T1000 (cell line): ENCODE data around the gene ZNF575.
A peak's percentile ranks its signal among the peaks of the same experiment; 100 is the strongest.

Experiments
- DNase-seq: peaks from one replicate; lab custom pipeline; 2025; ENCODE audit warnings: mixed read lengths; lab: John Stamatoyannopoulos, UW

Gene ZNF575

DNA sequence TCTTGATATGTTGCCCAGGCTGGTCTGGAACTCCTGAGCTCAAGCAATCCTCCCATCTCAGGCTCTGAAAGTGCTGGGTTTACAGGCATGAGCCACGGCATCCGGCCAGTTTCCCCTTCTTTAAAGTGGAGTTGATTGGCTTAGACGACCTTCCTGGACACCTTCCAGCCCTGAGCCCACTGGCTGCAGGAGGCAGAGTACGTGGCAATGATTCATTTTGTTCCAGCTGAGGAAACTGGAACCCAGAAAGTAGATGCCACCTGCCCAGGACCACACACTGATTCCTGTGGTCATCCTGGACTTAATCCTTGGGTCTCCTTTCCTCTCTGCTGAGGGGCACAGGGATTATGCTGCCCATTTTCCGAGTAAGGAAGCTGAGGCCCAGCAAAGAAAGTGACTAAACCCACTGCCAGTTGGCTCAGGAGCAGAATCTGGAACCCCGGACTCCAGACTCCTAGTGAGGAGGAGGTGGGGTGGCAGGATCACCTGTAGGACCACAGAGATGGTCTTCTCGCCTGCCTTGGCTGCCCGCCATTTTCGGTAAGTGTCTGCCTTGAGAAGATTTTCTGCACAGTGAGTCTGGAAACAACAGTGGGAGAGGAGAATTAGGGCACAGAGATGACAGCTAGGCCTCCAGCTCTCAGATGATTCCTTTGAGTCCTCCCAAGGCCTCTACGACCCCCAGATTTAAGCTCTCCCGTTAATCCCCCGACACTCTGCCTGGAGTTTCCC lies 41.6 kb downstream of the ZNF575 start:
- DNase-seq = peak; percentile 14

DNA sequence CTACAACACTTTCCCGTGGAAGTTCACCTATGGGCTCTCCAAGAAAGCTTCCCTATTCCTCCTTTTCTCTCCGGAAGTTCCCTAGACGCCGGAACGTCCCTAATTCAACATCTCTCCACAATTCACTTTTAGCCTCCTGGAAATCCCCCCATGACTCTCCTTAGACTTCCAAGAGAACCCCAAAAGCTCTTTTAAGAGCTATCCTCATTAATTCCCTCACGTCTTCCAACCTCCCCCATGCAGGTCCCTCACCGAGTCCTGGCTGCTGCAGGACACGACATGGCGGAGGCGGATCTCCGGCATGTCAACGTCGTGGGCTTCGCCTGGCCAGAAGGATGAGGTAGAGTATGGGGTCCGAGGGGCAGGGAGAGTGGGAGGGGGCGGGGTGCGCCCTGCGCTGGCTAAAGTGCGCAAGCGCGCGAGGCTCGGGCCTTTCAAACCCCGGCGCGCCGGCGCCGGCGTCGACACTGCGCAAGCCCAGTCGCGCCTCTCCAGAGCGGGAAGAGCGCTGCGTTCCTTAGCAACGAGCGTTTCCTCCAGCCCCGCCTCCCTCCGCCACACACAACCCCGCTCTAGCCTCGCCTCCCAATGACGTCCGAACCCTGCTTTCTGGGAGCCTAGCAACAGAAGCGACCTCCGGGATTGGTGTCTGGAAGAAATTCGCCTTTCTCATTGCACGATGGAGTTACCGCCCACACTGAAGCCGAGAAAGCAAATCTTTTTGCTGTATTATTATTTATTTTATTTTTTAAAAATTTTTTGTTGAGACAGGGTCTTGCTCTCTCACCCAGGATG lies 42.4 kb downstream of the ZNF575 start, which contains the start of the genes PINLYP and XRCC1:
Gene PINLYP, plus strand, starts transcription at position 646 of the 795 bp plus-strand sequence. CDS start 1,391 bp downstream, outside the sequence.
Gene XRCC1, minus strand, starts transcription at position 372 of the 795 bp plus-strand sequence. Its CDS starts 69 bp downstream, at position 303.
- DNase-seq = peak; percentile 90

DNA sequence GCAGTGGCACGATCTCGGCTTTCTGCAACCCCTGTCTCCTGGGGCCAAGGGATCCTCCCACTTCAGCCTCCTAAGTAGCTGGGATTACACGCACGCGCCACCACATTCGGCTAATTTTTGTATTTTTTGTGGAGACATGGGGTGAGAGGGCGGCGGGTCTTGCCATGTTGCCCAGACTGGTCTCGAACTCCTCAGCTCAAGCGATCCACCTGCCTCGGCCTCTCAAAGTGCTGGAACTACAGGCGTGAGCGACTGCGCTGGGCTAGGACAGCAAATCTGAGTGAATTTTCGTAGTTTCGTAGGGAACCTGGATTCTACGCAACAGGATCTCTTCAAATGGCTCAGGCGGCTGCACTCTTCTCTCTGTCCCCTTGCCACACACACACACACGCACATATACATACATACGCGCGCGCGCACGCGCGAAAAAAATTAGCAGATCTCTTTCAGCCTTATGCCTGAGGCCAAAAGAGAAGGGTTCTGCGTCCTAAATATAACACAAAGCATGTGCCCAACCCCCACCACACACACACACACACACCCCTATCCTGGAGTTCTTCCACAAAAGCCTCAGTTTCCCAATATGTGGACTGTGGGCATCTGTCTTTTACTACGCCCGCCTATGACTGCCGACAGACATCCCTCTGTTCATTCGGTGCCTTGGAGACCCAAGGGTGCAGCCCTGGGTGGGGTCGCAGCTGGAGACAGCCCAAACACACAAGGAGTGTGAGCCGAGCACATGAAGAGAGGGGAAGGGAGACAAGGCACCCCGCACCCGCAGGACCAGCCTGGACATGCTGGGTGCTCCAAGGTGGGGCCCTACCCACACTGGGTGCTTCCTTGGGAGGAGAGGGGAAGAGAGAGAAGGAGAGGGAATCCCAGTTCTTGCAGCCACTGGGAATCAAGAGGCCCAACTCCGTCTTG lies 43.2 kb downstream of the ZNF575 start:
- no peak for DNase-seq

DNA sequence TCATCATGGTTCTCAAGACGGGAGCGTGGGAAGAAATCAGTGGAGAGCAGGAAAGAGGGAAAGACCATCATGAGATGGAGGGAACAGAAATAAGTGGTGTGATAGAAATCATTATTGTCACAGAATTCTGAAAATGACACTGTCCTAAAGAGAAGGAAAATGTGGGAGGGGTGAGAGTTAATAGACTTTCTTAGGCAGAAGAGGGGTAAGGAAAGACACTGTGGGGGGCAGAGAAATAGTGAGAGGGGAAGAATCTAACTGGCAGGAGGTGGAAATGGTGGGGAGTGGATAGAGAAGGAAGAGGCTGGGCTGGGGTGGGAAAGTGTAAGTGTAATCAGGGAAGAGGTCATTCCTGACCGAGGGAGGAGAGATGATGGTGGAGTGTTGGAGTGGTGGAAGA lies 45.8 kb downstream of the ZNF575 start:
- DNase-seq = no peak

DNA sequence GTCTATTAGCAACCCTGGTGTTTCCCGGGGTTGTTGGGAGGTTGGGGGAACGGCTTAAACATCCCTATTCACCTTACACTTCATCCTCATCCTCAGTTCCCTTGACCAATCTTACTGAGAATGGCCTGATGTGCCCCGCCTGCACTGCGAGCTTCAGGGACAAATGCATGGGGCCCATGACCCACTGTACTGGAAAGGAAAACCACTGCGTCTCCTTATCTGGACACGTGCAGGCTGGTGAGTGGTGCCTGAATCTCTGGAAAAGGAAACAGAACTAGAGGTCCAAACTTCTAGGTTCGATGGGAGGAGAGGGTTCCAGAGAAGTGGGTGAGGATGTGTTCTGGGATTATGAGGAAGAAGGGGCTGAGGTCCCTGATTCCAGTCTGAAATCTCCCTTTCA lies 48.5 kb downstream of the ZNF575 start:
- DNase-seq = no peak

DNA sequence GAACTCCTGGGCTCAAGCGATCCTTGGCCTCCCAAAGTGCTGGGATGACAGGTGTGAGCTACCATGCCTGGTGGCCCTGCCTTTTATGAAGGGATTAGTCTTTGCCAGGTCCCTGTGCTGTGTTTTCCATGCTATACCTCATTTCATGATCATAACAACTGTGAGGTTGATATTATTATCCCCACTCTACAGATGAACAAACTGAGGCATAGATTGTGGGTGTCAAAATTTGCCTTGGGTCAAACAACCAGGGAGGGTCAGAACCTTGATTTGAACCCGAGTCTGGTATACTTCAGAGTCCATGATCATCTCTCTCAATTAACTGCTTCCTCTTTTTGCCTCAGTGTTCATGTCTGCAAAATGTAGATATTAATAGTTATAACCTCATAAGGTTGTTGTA lies 49.5 kb downstream of the ZNF575 start:
- DNase-seq = no peak

DNA sequence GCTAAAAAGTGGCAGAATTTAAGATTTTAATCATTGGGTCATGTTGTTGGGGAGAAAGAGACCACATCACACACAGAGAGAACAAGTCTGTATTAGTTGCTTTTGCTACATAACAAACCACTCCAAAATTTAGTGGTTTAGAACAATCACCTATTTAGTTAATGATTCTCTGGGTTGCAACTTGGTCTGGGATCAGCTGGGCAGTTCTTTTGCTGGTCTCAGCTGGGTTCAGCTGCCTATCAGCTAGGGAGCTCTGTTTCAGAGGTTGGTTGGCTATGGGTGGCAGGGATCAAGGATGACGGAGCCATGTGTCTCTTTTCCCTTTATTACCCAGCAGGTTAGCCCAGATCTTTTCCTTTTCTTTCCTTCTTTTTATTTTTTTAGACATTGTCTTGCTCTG lies 51.5 kb downstream of the ZNF575 start:
- DNase-seq = no peak
